Prostate gland (tissue), 2 donors: Measurements from ENCODE around the gene METTL2A. TPM values are rescaled to one million over a fixed set of nuclear protein-coding genes. Genes with fewer than 3 reads are reported as not detected.
"Not testable (repeated sequence)": the region's sequence is repeated elsewhere in the genome, so short reads cannot be mapped to it uniquely, and the experiment has no call there.

ENCODE experiments used
- DNase-seq: peaks from one replicate; pipeline ENCODE4 v3.0.0-alpha.2; 2019; ENCODE audit warnings: low spot score
- H3K27ac ChIP-seq, 2 donors: fragments of 200-600 bp; sonication (generic); 2 replicates each; pipeline ENCODE4 v1.5.1; 2017 to 2019
- H3K27me3 ChIP-seq: fragments of 200-600 bp; sonication (generic); replicated peaks from 2 replicates; pipeline ENCODE4 v1.5.1; 2019; ENCODE audit not compliant: insufficient read depth
- H3K36me3 ChIP-seq, 2 donors: fragments of 200-600 bp; sonication (generic); 1 replicate in 1 of 2; 2 replicates in 1 of 2; pipeline versions ENCODE4 v1.5.1 to v1.8.1; 2017 to 2019
- H3K4me1 ChIP-seq: fragments of 200-600 bp; sonication (generic); replicated peaks from 2 replicates; pipeline ENCODE4 v1.5.1; 2019
- H3K4me3 ChIP-seq, 2 donors: fragments of 200-600 bp; sonication (generic); 2 replicates each; pipeline ENCODE4 v1.5.1; 2017 to 2019
- H3K9me3 ChIP-seq: fragments of 200-600 bp; sonication (generic); 2 replicates; pipeline ENCODE4 v1.5.1; 2017
- POLR2A ChIP-seq: fragments of 450-650 bp; IDR thresholded peaks from one replicate; pipeline ENCODE4 v1.6.1; 2016; ENCODE audit warnings: antibody characterized with exemption, mild to moderate bottlenecking
- POLR2AphosphoS5 ChIP-seq: sonication (generic); formaldehyde crosslinking; IDR thresholded peaks from one replicate; pipeline ENCODE4 v1.6.1; 2017; ENCODE audit warnings: antibody characterized with exemption
- WGBS: methylation state at CpG from one replicate; pipeline ENCODE4 v1.1.5; 2018; 5-methylcytosine and 5-hydroxymethylcytosine counted together
- intact Hi-C: fragments of 100-400 bp; cut with DNase I; formaldehyde crosslinking; loops from one replicate; pipeline ENCODE4 v1.14.2; 2022
- total RNA-seq, 2 donors: library from RNA; depleted of rRNA; stranded (reverse); fragments of >200 nt; gene quantifications; one replicate each; pipeline ENCODE4 v1.1.0, GENCODE V29; 2016
- TF ChIP-seq, protein P1 (sequence below), 4 experiments: fragments of 200-600 bp in 2 of 4; fragments of 450-650 bp in 2 of 4; sonication (generic) in 2 of 4; IDR thresholded peaks; 1 replicate in 3 of 4; 2 replicates in 1 of 4; pipeline ENCODE4 v1.5.1; 2016 to 2019; ENCODE audit warnings: antibody characterized with exemption in 4 of 4, mild to moderate bottlenecking in 2 of 4, moderate library complexity in 2 of 4

The METTL2A gene
- total RNA-seq, 2 donors from 2014 or later: 17.3 to 20.7 TPM

DNA sequence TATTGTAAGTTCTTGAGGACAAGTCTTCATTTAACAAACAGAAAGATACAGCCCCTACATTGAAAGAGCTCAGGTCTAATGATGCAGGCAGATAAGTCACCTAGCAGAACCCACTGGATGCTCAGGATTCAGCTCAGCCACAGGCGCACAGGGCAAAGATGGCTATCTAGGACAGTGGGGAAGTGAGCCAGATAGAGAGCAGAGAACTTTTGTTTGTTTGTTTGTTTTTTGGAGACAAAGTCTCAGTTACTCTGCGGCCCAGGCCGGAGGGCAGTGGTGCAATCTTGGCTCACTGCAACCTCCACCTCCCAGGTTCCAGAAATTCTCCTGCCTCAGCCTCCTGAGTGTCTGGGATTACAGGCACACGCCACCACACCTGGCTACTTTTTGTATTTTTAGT is 20.4 kb downstream of the METTL2A start:
- DNase-seq: no peak
- Histone ChIP-seq H3K36me3 (no peaks in the 10 kb centered on the region), H3K27me3 (no peaks in the 10 kb centered on the region), H3K4me3 (no peak overlapping the region), H3K27ac (no peak overlapping the region), H3K9me3 (no peaks in the 10 kb centered on the region), H3K4me1 (no peaks in the 10 kb centered on the region)
- 93% methylated on average over 4 of the region's 4 CpGs for WGBS
- no peak for TF ChIP-seq POLR2A
- TF ChIP-seq, protein P1, sequence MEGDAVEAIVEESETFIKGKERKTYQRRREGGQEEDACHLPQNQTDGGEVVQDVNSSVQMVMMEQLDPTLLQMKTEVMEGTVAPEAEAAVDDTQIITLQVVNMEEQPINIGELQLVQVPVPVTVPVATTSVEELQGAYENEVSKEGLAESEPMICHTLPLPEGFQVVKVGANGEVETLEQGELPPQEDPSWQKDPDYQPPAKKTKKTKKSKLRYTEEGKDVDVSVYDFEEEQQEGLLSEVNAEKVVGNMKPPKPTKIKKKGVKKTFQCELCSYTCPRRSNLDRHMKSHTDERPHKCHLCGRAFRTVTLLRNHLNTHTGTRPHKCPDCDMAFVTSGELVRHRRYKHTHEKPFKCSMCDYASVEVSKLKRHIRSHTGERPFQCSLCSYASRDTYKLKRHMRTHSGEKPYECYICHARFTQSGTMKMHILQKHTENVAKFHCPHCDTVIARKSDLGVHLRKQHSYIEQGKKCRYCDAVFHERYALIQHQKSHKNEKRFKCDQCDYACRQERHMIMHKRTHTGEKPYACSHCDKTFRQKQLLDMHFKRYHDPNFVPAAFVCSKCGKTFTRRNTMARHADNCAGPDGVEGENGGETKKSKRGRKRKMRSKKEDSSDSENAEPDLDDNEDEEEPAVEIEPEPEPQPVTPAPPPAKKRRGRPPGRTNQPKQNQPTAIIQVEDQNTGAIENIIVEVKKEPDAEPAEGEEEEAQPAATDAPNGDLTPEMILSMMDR (IDR thresholded peaks at IDR 0.05): no peak
- TF ChIP-seq POLR2AphosphoS5: no peak
- intact Hi-C loops: no loop called here

GRCh38 chr17:62445791-62446190 is 22.1 kb downstream of the METTL2A start:
- intact Hi-C loops, H3K27me3 ChIP-seq, H3K27ac ChIP-seq, H3K4me3 ChIP-seq, H3K4me1 ChIP-seq, DNase-seq, H3K36me3 ChIP-seq, H3K9me3 ChIP-seq: not testable (repeated sequence)
- 96% methylated on average over 4 of the region's 4 CpGs for WGBS

- 92% methylated on average over 4 of the region's 4 CpGs for WGBS
- intact Hi-C loops, H3K4me1 ChIP-seq, H3K27me3 ChIP-seq, H3K36me3 ChIP-seq, DNase-seq, H3K4me3 ChIP-seq, H3K9me3 ChIP-seq, H3K27ac ChIP-seq: not testable (repeated sequence)
Measured at GRCh38 chr17:62452195-62452594, 28.5 kb downstream of the METTL2A start.

- intact Hi-C loops, H3K9me3 ChIP-seq, DNase-seq, H3K4me1 ChIP-seq, H3K4me3 ChIP-seq, H3K27me3 ChIP-seq, H3K36me3 ChIP-seq, H3K27ac ChIP-seq: not testable (repeated sequence)
- 80% methylated on average over 5 of the region's 5 CpGs for WGBS
Measured at GRCh38 chr17:62453041-62453440, 29.3 kb downstream of the METTL2A start.

- H3K27ac ChIP-seq, intact Hi-C loops, H3K4me3 ChIP-seq, H3K9me3 ChIP-seq, H3K36me3 ChIP-seq, H3K27me3 ChIP-seq, DNase-seq, H3K4me1 ChIP-seq: not testable (repeated sequence)
- 89% methylated on average over 4 of the region's 4 CpGs for WGBS
Measured at GRCh38 chr17:62453656-62454055, 30.0 kb downstream of the METTL2A start.

- H3K4me3 ChIP-seq, intact Hi-C loops, H3K4me1 ChIP-seq, H3K27me3 ChIP-seq, DNase-seq, H3K36me3 ChIP-seq, H3K9me3 ChIP-seq, H3K27ac ChIP-seq: not testable (repeated sequence)
- WGBS: 81% methylated on average over 3 of the region's 3 CpGs
Measured at GRCh38 chr17:62454111-62454510, 30.4 kb downstream of the METTL2A start.

GRCh38 chr17:62456016-62456415 is 32.3 kb downstream of the METTL2A start:
- Histone ChIP-seq H3K4me1 (no peaks in the 10 kb centered on the region), H3K9me3 (no peaks in the 10 kb centered on the region), H3K27me3 (no peaks in the 10 kb centered on the region), H3K36me3 (no peaks in the 10 kb centered on the region), H3K27ac (no peak overlapping the region), H3K4me3 (no peak overlapping the region)
- DNase-seq: no peak
- TF ChIP-seq, protein P1 (IDR thresholded peaks at IDR 0.05): no peak
- TF ChIP-seq POLR2AphosphoS5 (no peak), POLR2A (no peak)
- intact Hi-C loops: no loop called here
- 87% methylated on average over 7 of the region's 7 CpGs for WGBS

GRCh38 chr17:62458483-62458882 is 34.8 kb downstream of the METTL2A start:
- H3K27ac ChIP-seq, H3K27me3 ChIP-seq, intact Hi-C loops, H3K4me1 ChIP-seq, H3K4me3 ChIP-seq, H3K36me3 ChIP-seq, DNase-seq, H3K9me3 ChIP-seq: not testable (repeated sequence)
- 76% methylated on average over 10 of the region's 10 CpGs for WGBS

- H3K36me3 ChIP-seq, H3K4me3 ChIP-seq, H3K27me3 ChIP-seq, DNase-seq, intact Hi-C loops, H3K4me1 ChIP-seq, H3K9me3 ChIP-seq, H3K27ac ChIP-seq: not testable (repeated sequence)
- WGBS: 83% methylated on average over 3 of the region's 3 CpGs
Measured at GRCh38 chr17:62464422-62464821, 40.7 kb downstream of the METTL2A start.

GRCh38 chr17:62465271-62465670 is 41.6 kb downstream of the METTL2A start:
- WGBS: 95% methylated on average over 7 of the region's 7 CpGs
- H3K27me3 ChIP-seq, intact Hi-C loops, H3K4me1 ChIP-seq, H3K27ac ChIP-seq, H3K9me3 ChIP-seq, H3K36me3 ChIP-seq, H3K4me3 ChIP-seq, DNase-seq: not testable (repeated sequence)
